ENCODE measurements around the gene HDAC7.
A peak's percentile ranks its signal among the peaks of the same experiment; 100 is the strongest.

HDAC7 gene

GRCh38 chr12:47791351-47791746 is 28.4 kb downstream of the HDAC7 start:
- no peak for DNase-seq

- no peak for DNase-seq
Observed at GRCh38 chr12:47790676-47791350, 28.9 kb downstream of the HDAC7 start.

GRCh38 chr12:47789712-47790489 is 29.8 kb downstream of the HDAC7 start:
- no peak for DNase-seq

GRCh38 chr12:47789141-47789540 is 30.6 kb downstream of the HDAC7 start:
- DNase-seq = no peak

- DNase-seq = no peak
Observed at GRCh38 chr12:47787596-47788319, 31.9 kb downstream of the HDAC7 start.

GRCh38 chr12:47786662-47787280 is 32.9 kb downstream of the HDAC7 start:
- no peak for DNase-seq

GRCh38 chr12:47785887-47786661 is 33.6 kb downstream of the HDAC7 start:
- no peak for DNase-seq

- DNase-seq = no peak
Observed at GRCh38 chr12:47785036-47785886, 34.4 kb downstream of the HDAC7 start.

- no peak for DNase-seq
Observed at GRCh38 chr12:47783821-47784819, 35.6 kb downstream of the HDAC7 start.

GRCh38 chr12:47783024-47783755 is 36.5 kb downstream of the HDAC7 start:
- DNase-seq = no peak

- DNase-seq = no peak
Observed at GRCh38 chr12:47782372-47782770, 37.3 kb downstream of the HDAC7 start.

GRCh38 chr12:47781479-47782371 is 38.0 kb downstream of the HDAC7 start:
- no peak for DNase-seq

GRCh38 chr12:47779943-47780504 is 39.7 kb downstream of the HDAC7 start:
- no peak for DNase-seq

- DNase-seq = peak; percentile 82
Observed at GRCh38 chr12:47779301-47779942, 40.3 kb downstream of the HDAC7 start.

- no peak for DNase-seq
Observed at GRCh38 chr12:47778881-47779280, 40.8 kb downstream of the HDAC7 start.

- DNase-seq = no peak
Observed at GRCh38 chr12:47777741-47778558, 41.8 kb downstream of the HDAC7 start.

GRCh38 chr12:47777151-47777550 is 42.6 kb downstream of the HDAC7 start:
- DNase-seq = no peak

All from fibroblast of skin of right quadriceps (primary cell).